HG03280 (cell line): ENCODE data around the gene PFN3.

Experiments used
- ATAC-seq: cut with Tn5 transposase; IDR thresholded peaks from one replicate; pipeline ENCODE4 v1.9.1; 2021; ENCODE audit warnings: mild to moderate bottlenecking, moderate library complexity; ENCODE audit not compliant: unreplicated experiment

PFN3 gene

GRCh38 chr5:177438468-177438867, 38.0 kb upstream of the PFN3 start:
- no peak for ATAC-seq

- no peak for ATAC-seq
These were observed 37.2 kb upstream of the PFN3 start for GRCh38 chr5:177437623-177438022.

GRCh38 chr5:177435847-177436536, 35.5 kb upstream of the PFN3 start:
- ATAC-seq, result no peak

GRCh38 chr5:177434942-177435738, 34.7 kb upstream of the PFN3 start:
- no peak for ATAC-seq

- ATAC-seq, result no peak
These were observed 34.0 kb upstream of the PFN3 start for GRCh38 chr5:177434437-177434836.

GRCh38 chr5:177433658-177434217, 33.3 kb upstream of the PFN3 start:
- ATAC-seq, result no peak

- no peak for ATAC-seq
These were observed 32.6 kb upstream of the PFN3 start for GRCh38 chr5:177432839-177433657.

GRCh38 chr5:177432143-177432838, 31.8 kb upstream of the PFN3 start:
- no peak for ATAC-seq

GRCh38 chr5:177431317-177432142, 31.1 kb upstream of the PFN3 start:
- ATAC-seq, result peak; percentile 35

- ATAC-seq, result no peak
These were observed 30.5 kb upstream of the PFN3 start for GRCh38 chr5:177430972-177431316.

GRCh38 chr5:177430140-177430951, 29.9 kb upstream of the PFN3 start:
- ATAC-seq, result no peak

- ATAC-seq, result no peak
These were observed 29.0 kb upstream of the PFN3 start for GRCh38 chr5:177429248-177430040.

GRCh38 chr5:177428574-177429217, 28.2 kb upstream of the PFN3 start:
- ATAC-seq, result no peak

- ATAC-seq, result no peak
These were observed 27.6 kb upstream of the PFN3 start for GRCh38 chr5:177427919-177428573.

- ATAC-seq, result no peak
These were observed 26.9 kb upstream of the PFN3 start for GRCh38 chr5:177427211-177427822.

GRCh38 chr5:177426566-177427210, 26.2 kb upstream of the PFN3 start, which contains the start of gene GRK6:
Gene GRK6 (plus strand): TSS chr5:177426676. CDS start chr5:177426846, 170 bp downstream.
- ATAC-seq, result peak; percentile 13
